GM12891 (cell line): ENCODE measurements around the gene BNIP5.

Experiments
- POLR2A ChIP-seq: IDR thresholded peaks from 2 replicates; pipeline ENCODE4 v1.6.1; 2011; ENCODE audit warnings: low read depth, low read length, control low read depth
- POLR2AphosphoS5 ChIP-seq: IDR thresholded peaks from 2 replicates; pipeline ENCODE4 v1.6.1; 2011; ENCODE audit warnings: low read depth, low read length, control low read depth

DNA sequence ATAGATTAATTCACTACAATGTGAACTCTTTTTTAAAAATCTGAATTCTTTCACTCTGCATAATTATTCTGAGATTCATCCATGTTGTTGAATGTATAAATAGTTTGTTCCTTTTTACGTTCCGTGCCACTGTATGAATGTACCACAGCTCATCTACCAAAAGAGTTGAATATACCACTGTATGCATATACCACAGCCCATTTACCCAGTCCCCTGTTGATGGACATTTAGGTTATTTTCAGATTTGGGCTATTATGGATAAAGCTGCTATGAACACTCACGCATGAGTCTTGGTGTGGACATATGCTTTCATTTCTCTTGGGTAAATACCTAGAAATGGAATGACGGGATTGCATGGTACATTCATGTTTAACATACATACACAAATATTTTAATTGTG is 38.7 kb downstream of the BNIP5 start:
- TF ChIP-seq POLR2A (no peak), POLR2AphosphoS5 (no peak)
